Natural killer cell (primary cell): ENCODE data around the gene ASIC2. TPM values are rescaled to one million over a fixed set of nuclear protein-coding genes. Genes with fewer than 3 reads are reported as not detected.

Source experiments
- ATAC-seq, 3 donors: fragments of 150-1000 bp in 2 of 3; fragments of 200-7000 bp in 1 of 3; cut with Tn5 transposase; 1 replicate in 1 of 3; 2 replicates in 2 of 3; pipeline ENCODE4 v1.10.0; 2021; ENCODE audit warnings: mild to moderate bottlenecking in 2 of 3, moderate library complexity in 2 of 3
- DNase-seq, 2 donors: peaks; one replicate each; pipeline versions ENCODE4 v3.0.0 to v3.0.0-alpha.2; 2013 to 2021; ENCODE audit warnings: mixed read lengths in 1 of 2
- H3K27ac ChIP-seq: one replicate; pipeline ENCODE4 v1.5.1; 2013; ENCODE audit warnings: mild to moderate bottlenecking, low read length
- H3K27me3 ChIP-seq: one replicate; pipeline ENCODE4 v1.6.1; 2013; ENCODE audit warnings: low read length; ENCODE audit not compliant: control insufficient read depth, insufficient read depth
- H3K36me3 ChIP-seq: one replicate; pipeline ENCODE4 v1.6.1; 2013; ENCODE audit warnings: low read length; ENCODE audit not compliant: control insufficient read depth, insufficient read depth
- H3K4me1 ChIP-seq: one replicate; pipeline ENCODE4 v1.6.1; 2013; ENCODE audit warnings: low read length; ENCODE audit not compliant: control insufficient read depth, insufficient read depth
- H3K4me3 ChIP-seq: one replicate; pipeline ENCODE4 v1.5.1; 2013; ENCODE audit warnings: low read length
- H3K9me3 ChIP-seq: one replicate; pipeline ENCODE4 v1.6.1; 2013; ENCODE audit warnings: low read length; ENCODE audit not compliant: control insufficient read depth, insufficient read depth
- H3K27ac Mint-ChIP-seq, 2 donors: one replicate each; pipeline ENCODE4 v1.8.0; 2022; ENCODE audit warnings: mild to moderate bottlenecking in 2 of 2, mixed read lengths in 2 of 2, moderate library complexity in 1 of 2
- H3K27me3 Mint-ChIP-seq, 2 donors: one replicate each; pipeline ENCODE4 v1.8.0; 2022; ENCODE audit warnings: low read depth in 2 of 2, mixed read lengths in 2 of 2
- H3K36me3 Mint-ChIP-seq: one replicate; pipeline ENCODE4 v1.8.0; 2022; ENCODE audit warnings: mixed read lengths
- H3K4me1 Mint-ChIP-seq, 2 donors: one replicate each; pipeline ENCODE4 v1.8.0; 2022; ENCODE audit warnings: mixed read lengths in 2 of 2
- H3K4me3 Mint-ChIP-seq: one replicate; pipeline ENCODE4 v1.8.0; 2022; ENCODE audit warnings: mild to moderate bottlenecking, moderate library complexity, mixed read lengths
- H3K9me3 Mint-ChIP-seq, 2 donors: one replicate each; pipeline ENCODE4 v1.8.0; 2022; ENCODE audit warnings: mixed read lengths in 2 of 2
- WGBS: methylation state at CpG from one replicate; pipeline ENCODE4 v1.1.7; 2013; ENCODE audit warnings: missing lambda C conversion rate; ENCODE audit not compliant: insufficient coverage; 5-methylcytosine and 5-hydroxymethylcytosine counted together
- intact Hi-C: fragments of 100-400 bp; cut with micrococcal nuclease; formaldehyde crosslinking; loops from one replicate; pipeline ENCODE4 v1.14.2; 2022
- total RNA-seq, 4 donors: library from RNA; stranded (reverse); fragments of 120-200 nt in 1 of 4; gene quantifications; one replicate each; pipeline versions ENCODE4 v1.2.3 to v1.2.4, GENCODE V29; 2013 to 2022
- TF ChIP-seq, protein P1 (sequence below): fragments of 200-600 bp; IDR thresholded peaks from one replicate; pipeline ENCODE4 v1.8.0; 2022; ENCODE audit warnings: antibody characterized with exemption

ASIC2 gene
- total RNA-seq, 3 donors from 2014 or later (not counting 1 experiment from before 2014, with no cell fraction given), result not detected

DNA sequence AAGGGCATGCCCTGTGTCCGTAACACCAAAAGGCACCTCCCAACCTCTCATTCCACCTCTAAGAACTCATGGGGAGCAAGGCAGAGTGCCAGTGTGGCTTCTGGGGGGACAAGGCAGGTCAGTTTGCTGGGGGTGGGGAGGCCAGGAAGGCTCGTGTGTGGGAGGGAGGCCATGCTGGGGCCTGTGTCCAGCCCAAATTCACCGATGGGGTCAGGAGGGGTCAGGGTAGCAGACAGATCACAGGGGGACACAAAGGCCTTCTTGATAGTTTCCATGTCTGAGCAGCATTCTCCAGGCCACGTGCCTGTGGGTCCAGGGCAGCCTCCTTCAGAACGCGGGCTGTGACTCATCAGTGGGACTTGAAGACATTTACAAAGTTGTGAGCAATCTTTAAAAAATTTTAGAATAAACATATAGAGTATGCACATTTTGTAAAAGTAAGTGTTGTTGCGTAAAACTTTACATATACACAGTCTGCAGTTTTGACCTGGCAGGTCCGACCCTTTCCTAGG lies 280.5 kb downstream of the ASIC2 start:
- no peaks in the 10 kb centered on the region for H3K4me1 Mint-ChIP-seq
- no peaks in the 10 kb centered on the region for H3K4me1 ChIP-seq
- H3K36me3 ChIP-seq, result no peaks in the 10 kb centered on the region
- peaks cover 5 to 10% of the 10 kb centered on the region in 2 donors for H3K27me3 Mint-ChIP-seq
- intact Hi-C loops, result no loop called here
- H3K27ac Mint-ChIP-seq, result no peak overlapping the region
- TF ChIP-seq, protein P1, sequence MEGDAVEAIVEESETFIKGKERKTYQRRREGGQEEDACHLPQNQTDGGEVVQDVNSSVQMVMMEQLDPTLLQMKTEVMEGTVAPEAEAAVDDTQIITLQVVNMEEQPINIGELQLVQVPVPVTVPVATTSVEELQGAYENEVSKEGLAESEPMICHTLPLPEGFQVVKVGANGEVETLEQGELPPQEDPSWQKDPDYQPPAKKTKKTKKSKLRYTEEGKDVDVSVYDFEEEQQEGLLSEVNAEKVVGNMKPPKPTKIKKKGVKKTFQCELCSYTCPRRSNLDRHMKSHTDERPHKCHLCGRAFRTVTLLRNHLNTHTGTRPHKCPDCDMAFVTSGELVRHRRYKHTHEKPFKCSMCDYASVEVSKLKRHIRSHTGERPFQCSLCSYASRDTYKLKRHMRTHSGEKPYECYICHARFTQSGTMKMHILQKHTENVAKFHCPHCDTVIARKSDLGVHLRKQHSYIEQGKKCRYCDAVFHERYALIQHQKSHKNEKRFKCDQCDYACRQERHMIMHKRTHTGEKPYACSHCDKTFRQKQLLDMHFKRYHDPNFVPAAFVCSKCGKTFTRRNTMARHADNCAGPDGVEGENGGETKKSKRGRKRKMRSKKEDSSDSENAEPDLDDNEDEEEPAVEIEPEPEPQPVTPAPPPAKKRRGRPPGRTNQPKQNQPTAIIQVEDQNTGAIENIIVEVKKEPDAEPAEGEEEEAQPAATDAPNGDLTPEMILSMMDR, result no peak
- no peak for DNase-seq
- no peak for ATAC-seq
- no peak overlapping the region for H3K27ac ChIP-seq
- no peak overlapping the region for H3K4me3 Mint-ChIP-seq
- no peaks in the 10 kb centered on the region for H3K27me3 ChIP-seq
- H3K9me3 Mint-ChIP-seq, result no peaks in the 10 kb centered on the region
- no peaks in the 10 kb centered on the region for H3K9me3 ChIP-seq
- no peak overlapping the region for H3K4me3 ChIP-seq
- no peaks in the 10 kb centered on the region for H3K36me3 Mint-ChIP-seq
- WGBS, result 88% methylated on average over 6 of the region's 8 CpGs

DNA sequence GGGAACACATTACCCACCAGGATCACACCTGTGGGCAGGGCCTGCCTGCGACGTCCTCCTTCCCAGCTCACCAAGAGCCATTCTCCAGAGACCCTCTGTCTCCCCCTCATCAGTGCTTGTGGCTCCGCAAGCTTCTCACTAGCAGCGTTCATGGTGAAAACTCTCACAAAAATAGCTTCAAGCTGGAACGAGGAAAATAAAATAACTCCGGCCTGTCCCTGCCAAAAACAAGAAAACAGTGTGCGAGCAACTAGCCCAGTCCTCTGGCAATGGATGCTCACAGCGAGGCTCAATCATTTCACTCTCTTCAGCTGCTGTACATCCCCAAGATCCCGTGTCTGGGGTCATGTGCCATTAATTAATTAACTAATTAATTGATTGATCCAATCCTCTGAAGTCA lies 283.5 kb downstream of the ASIC2 start:
- intact Hi-C loops, result no loop called here
- Histone ChIP-seq H3K9me3 (no peaks in the 10 kb centered on the region), H3K4me1 (no peaks in the 10 kb centered on the region), H3K36me3 (no peaks in the 10 kb centered on the region), H3K27ac (no peak overlapping the region), H3K4me3 (no peak overlapping the region), H3K27me3 (no peaks in the 10 kb centered on the region)
- Mint-ChIP-seq H3K36me3 (no peaks in the 10 kb centered on the region), H3K27me3 (peaks cover 5 to 28% of the 10 kb centered on the region in 2 donors), H3K27ac (no peak overlapping the region), H3K9me3 (no peaks in the 10 kb centered on the region), H3K4me1 (no peaks in the 10 kb centered on the region), H3K4me3 (no peak overlapping the region)
- no peak for DNase-seq
- ATAC-seq, result no peak
- TF ChIP-seq, protein P1, result no peak
- WGBS, result 84% methylated on average over 9 of the region's 9 CpGs

DNA sequence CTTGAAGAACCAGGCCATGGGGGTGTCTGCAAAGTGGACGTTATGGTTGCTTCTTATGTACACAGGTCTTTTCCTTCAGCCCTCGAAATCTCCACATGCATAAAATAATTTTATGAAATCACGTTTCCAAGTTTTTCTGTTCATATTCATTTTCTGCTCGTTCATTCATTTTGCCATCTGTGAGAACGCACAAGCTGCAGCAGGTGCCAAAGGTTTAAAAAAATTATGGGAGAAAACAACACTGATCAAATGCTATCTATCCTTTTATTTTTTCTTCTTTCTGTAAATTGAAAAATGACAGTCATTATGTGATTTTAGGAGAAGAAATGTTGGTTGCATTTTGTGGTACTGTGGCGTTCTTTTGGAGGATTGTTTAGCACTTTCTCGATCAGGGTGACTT lies 285.9 kb downstream of the ASIC2 start:
- DNase-seq, result no peak
- no peaks in the 10 kb centered on the region for H3K9me3 ChIP-seq
- no peak for ATAC-seq
- H3K4me3 Mint-ChIP-seq, result no peak overlapping the region
- no peak overlapping the region for H3K27ac Mint-ChIP-seq
- H3K36me3 ChIP-seq, result no peaks in the 10 kb centered on the region
- H3K4me1 Mint-ChIP-seq, result no peaks in the 10 kb centered on the region
- TF ChIP-seq, protein P1, result no peak
- no peak overlapping the region for H3K27ac ChIP-seq
- intact Hi-C loops, result no loop called here
- peaks cover 5 to 42% of the 10 kb centered on the region in 2 donors for H3K27me3 Mint-ChIP-seq
- H3K4me3 ChIP-seq, result no peak overlapping the region
- H3K9me3 Mint-ChIP-seq, result no peaks in the 10 kb centered on the region
- WGBS, result 85% methylated on average over 7 of the region's 7 CpGs
- H3K27me3 ChIP-seq, result no peaks in the 10 kb centered on the region
- no peaks in the 10 kb centered on the region for H3K4me1 ChIP-seq
- no peaks in the 10 kb centered on the region for H3K36me3 Mint-ChIP-seq

DNA sequence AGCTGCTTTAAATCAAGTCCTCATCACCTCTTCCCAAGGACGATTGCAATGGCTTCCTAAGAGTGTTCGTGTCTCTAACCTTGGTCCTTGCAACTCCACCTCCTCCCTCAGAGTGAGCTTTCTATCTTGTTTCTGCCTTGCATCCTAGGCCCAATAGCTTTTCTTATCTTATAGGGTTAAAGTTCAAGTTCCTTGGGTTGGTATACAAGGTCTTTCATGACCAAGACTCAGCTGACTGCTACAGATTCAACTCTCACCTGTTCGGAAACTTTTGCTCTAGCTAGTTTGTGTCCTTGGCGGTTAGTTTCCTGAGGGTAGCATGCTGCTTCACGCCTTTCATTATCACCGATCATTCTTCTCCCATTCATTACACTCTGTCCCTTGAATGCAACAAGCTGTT lies 290.8 kb downstream of the ASIC2 start:
- DNase-seq (no peak), ATAC-seq (no peak)
- Histone ChIP-seq H3K27me3 (no peaks in the 10 kb centered on the region), H3K4me1 (peaks cover 6% of the 10 kb centered on the region), H3K4me3 (no peak overlapping the region), H3K27ac (no peak overlapping the region), H3K36me3 (no peaks in the 10 kb centered on the region), H3K9me3 (no peaks in the 10 kb centered on the region)
- H3K36me3 Mint-ChIP-seq, result no peaks in the 10 kb centered on the region
- intact Hi-C loops, result no loop called here
- H3K27me3 Mint-ChIP-seq, result peaks cover 9 to 48% of the 10 kb centered on the region in 2 donors
- peaks cover 5% of the 10 kb centered on the region in 2 donors for H3K4me1 Mint-ChIP-seq
- no peak overlapping the region for H3K4me3 Mint-ChIP-seq
- H3K27ac Mint-ChIP-seq, result no peak overlapping the region
- WGBS, result 86% methylated on average over 6 of the region's 6 CpGs
- H3K9me3 Mint-ChIP-seq, result no peaks in the 10 kb centered on the region
- TF ChIP-seq, protein P1, result no peak
